Lower leg skin (tissue), 4 donors: ENCODE results near the gene CNTRL. TPM values are rescaled to one million over a fixed set of nuclear protein-coding genes. Genes with fewer than 3 reads are reported as not detected.
"Not testable (repeated sequence)": the region's sequence is repeated elsewhere in the genome, so short reads cannot be mapped to it uniquely, and the experiment has no call there.

ENCODE experiments used
- DNase-seq, 2 donors: peaks; one replicate each; pipeline ENCODE4 v3.0.0-alpha.2; 2019; ENCODE audit warnings: low spot score in 2 of 2
- H3K4me3 ChIP-seq: fragments of 200-600 bp; sonication (generic); 2 replicates; pipeline ENCODE4 v1.5.1; 2017; ENCODE audit warnings: mild to moderate bottlenecking, low read depth; ENCODE audit not compliant: poor library complexity, severe bottlenecking
- CTCF ChIP-seq, 3 donors: fragments of 450-650 bp; IDR thresholded peaks; one replicate each; pipeline ENCODE4 v1.5.1; 2016; ENCODE audit warnings: antibody characterized with exemption in 3 of 3, mild to moderate bottlenecking in 3 of 3, moderate library complexity in 2 of 3
- POLR2A ChIP-seq, 2 donors: fragments of 450-650 bp; IDR thresholded peaks; one replicate each; pipeline ENCODE4 v1.6.1; 2016 to 2017; ENCODE audit warnings: antibody characterized with exemption in 2 of 2, mild to moderate bottlenecking in 1 of 2, moderate library complexity in 1 of 2
- WGBS, 2 donors: methylation state at CpG; one replicate each; pipeline ENCODE4 v1.1.5; 2018; 5-methylcytosine and 5-hydroxymethylcytosine counted together
- intact Hi-C: fragments of 100-400 bp; cut with DNase I; formaldehyde crosslinking; loops from one replicate; pipeline ENCODE4 v1.15.0; 2023; ENCODE audit warnings: low total_unique reads
- total RNA-seq, 4 donors: library from RNA; depleted of rRNA; stranded (reverse); fragments of >200 nt; gene quantifications; one replicate each; pipeline ENCODE4 v1.1.0, GENCODE V29; 2016

Gene CNTRL
- total RNA-seq, 4 donors from 2014 or later: 7.7 to 11.4 (median 9.0) TPM

GRCh38 chr9:121098567-121099198 is 23.9 kb downstream of the CNTRL start:
- whole genome bisulfite sequencing, 2 donors: 86 to 92% methylated on average over 5 of the region's 5 CpGs
- intact Hi-C loops: no loop called here

GRCh38 chr9:121104054-121104453 is 29.3 kb downstream of the CNTRL start:
- intact Hi-C loops, H3K4me3 ChIP-seq, DNase-seq: not testable (repeated sequence)
- 96 to 97% methylated on average over 5 of the region's 5 CpGs for WGBS, 2 donors

More at GRCh38 chr9:121098567-121099198, 23.9 kb downstream of the CNTRL start:
- no peak for DNase-seq
- TF ChIP-seq POLR2A (IDR thresholded peaks at IDR 0.05) (no peak), CTCF (IDR thresholded peaks at IDR 0.05) (no peak)
- no peak overlapping the region for H3K4me3 ChIP-seq

- no peak for TF ChIP-seq POLR2A (IDR thresholded peaks at IDR 0.05)
- TF ChIP-seq CTCF (IDR thresholded peaks at IDR 0.05): no peak
- DNase-seq: no peak
- WGBS, 2 donors: 81 to 82% methylated on average over 2 of the region's 2 CpGs
- intact Hi-C loops: no loop called here
- no peak overlapping the region for H3K4me3 ChIP-seq
Measured at GRCh38 chr9:121105531-121105930, 30.8 kb downstream of the CNTRL start.

GRCh38 chr9:121107029-121107428 is 32.3 kb downstream of the CNTRL start:
- H3K4me3 ChIP-seq: no peak overlapping the region
- no peak for TF ChIP-seq POLR2A (IDR thresholded peaks at IDR 0.05)
- no peak for TF ChIP-seq CTCF (IDR thresholded peaks at IDR 0.05)
- no peak for DNase-seq
- WGBS, 2 donors: 87 to 90% methylated on average over 1 of the region's 1 CpG
- intact Hi-C loops: no loop called here

- H3K4me3 ChIP-seq: no peak overlapping the region
- intact Hi-C loops: no loop called here
- TF ChIP-seq CTCF (IDR thresholded peaks at IDR 0.05) (no peak), POLR2A (IDR thresholded peaks at IDR 0.05) (no peak)
- 95 to 98% methylated on average over 1 of the region's 1 CpG for WGBS, 2 donors
- DNase-seq: no peak
Measured at GRCh38 chr9:121107881-121108280, 33.1 kb downstream of the CNTRL start.

GRCh38 chr9:121115466-121115865 is 40.7 kb downstream of the CNTRL start:
- WGBS, 2 donors: 93 to 94% methylated on average over 1 of the region's 1 CpG
- DNase-seq: no peak
- intact Hi-C loops: no loop called here
- TF ChIP-seq CTCF (IDR thresholded peaks at IDR 0.05) (no peak), POLR2A (IDR thresholded peaks at IDR 0.05) (no peak)
- no peak overlapping the region for H3K4me3 ChIP-seq
